ENCODE results near the gene API5.
A peak's percentile ranks its signal among the peaks of the same experiment; 100 is the strongest.

Gene API5

GRCh38 chr11:43311791-43312607 lies at the start of gene API5:
API5 (plus strand) TSS chr11:43311996; CDS start chr11:43312128, 132 bp downstream.
- H3K9me3 Mint-ChIP-seq: no peaks in the 10 kb centered on the region
- H3K36me3 Mint-ChIP-seq (ENCODE audit: low read depth): peaks cover 8% of the 10 kb centered on the region
- no peaks in the 10 kb centered on the region for H3K27me3 Mint-ChIP-seq (ENCODE audit: low read depth, poor library complexity)
- H3K4me3 Mint-ChIP-seq: peak within 1 kb of the TSS; percentile 96
- peak; percentile 88 for DNase-seq
- peaks cover 32% of the 10 kb centered on the region for H3K4me1 Mint-ChIP-seq
- peak; percentile 59 for TF ChIP-seq CTCF (IDR thresholded peaks at IDR 0.05)
- H3K27ac Mint-ChIP-seq: peak within 1 kb of the TSS; percentile 99

DNA sequence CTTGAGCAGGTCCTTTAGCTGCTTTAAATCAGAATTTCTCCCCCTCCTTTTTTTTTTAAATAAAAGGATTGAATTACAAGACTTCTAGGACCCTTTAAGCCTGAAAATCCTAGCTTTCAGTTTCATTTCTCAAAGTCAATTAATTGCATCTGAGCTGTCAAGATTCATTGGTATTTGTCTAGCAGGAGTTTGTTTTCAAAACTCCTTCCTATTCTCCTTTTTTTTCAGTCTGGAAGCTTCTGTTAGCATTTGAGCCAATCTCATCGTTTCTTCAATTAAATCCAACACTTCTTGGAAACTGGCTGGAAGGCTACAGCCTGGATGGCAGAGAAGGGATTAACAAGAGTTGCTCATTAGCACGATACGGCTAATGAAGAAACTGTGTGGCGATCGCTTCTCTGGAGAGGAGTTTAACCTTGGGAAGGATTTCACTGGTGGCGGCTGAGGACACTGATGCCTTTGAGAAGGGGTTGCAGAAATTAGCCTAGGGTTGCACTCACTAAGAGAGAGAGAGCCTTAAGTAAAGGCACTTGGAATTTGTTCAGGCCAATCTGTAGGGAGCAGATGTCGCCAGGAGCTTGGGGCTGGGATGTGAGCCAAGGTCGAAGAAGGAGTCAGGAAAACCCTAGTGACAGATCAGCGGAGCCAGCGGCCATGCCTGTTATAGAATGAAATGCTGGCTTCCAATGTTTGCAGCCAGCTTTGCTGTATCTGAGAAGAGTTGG lies 43.8 kb upstream of the API5 start:
- Mint-ChIP-seq H3K4me3 (no peak overlapping the region), H3K9me3 (no peaks in the 10 kb centered on the region), H3K27ac (no peak overlapping the region), H3K4me1 (peaks cover 26% of the 10 kb centered on the region), H3K27me3 (ENCODE audit: low read depth, poor library complexity) (peaks cover 12% of the 10 kb centered on the region), H3K36me3 (ENCODE audit: low read depth) (no peaks in the 10 kb centered on the region)
- TF ChIP-seq CTCF (IDR thresholded peaks at IDR 0.05): no peak
- DNase-seq: no peak

DNA sequence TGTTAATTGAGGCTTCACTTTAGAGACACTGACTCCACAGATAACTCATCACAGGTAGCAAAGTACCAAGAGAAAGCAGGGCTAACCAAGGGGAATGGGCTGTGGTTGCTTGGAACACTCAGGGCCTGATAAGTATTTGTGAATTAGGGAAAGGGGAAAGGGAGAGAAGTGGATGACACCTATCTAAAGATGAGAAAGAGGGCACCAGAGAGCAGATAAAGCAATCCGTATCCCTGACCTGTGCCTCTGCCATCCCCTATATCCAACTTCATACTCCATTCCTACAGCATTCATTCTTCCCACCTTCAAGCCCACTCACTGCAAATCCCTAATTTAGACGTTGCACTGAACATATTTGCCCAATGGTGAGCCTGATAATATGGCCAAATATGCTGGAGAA lies 43.0 kb upstream of the API5 start:
- no peaks in the 10 kb centered on the region for H3K36me3 Mint-ChIP-seq (ENCODE audit: low read depth)
- H3K9me3 Mint-ChIP-seq: peaks cover 5% of the 10 kb centered on the region
- H3K4me3 Mint-ChIP-seq: no peak overlapping the region
- no peak for DNase-seq
- H3K4me1 Mint-ChIP-seq: peaks cover 26% of the 10 kb centered on the region
- H3K27me3 Mint-ChIP-seq (ENCODE audit: low read depth, poor library complexity): peaks cover 12% of the 10 kb centered on the region
- no peak overlapping the region for H3K27ac Mint-ChIP-seq
- TF ChIP-seq CTCF (IDR thresholded peaks at IDR 0.05): no peak

DNA sequence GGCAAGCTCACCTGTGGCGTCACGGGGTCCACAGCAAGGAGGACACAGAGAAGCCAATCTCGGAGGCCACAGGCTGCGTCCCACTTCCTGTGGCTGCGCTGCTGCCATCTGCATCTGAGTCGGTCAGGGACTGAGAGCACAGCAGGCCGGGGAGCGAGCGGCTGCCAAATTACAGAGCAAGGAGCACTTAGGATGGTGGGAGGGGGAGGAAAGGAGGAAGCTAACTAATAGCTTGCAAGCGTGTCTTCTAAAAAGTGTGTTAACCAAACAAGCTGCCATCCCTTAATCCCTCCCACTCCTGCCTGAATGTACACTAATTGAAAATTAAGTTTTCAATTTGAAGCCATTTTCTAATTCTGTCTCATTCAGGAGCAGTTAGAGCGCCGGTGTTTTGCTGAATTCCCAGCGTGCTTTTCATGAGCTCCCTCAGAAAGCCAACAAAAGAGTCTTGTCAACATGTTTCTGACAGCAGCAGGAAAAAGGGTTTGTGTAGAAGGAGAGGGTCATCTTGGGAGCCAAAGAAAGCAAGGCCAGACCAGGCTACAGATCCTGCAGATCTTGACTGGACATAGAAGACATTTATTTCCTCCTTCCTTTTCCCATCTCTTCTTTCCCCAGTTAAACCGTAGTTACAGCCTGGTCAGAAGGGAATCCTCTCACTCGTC lies 42.4 kb upstream of the API5 start:
- peaks cover 15% of the 10 kb centered on the region for H3K27me3 Mint-ChIP-seq (ENCODE audit: low read depth, poor library complexity)
- H3K4me1 Mint-ChIP-seq: peaks cover 21% of the 10 kb centered on the region
- no peak for TF ChIP-seq CTCF (IDR thresholded peaks at IDR 0.05)
- no peaks in the 10 kb centered on the region for H3K36me3 Mint-ChIP-seq (ENCODE audit: low read depth)
- peak; percentile 30 for DNase-seq
- H3K27ac Mint-ChIP-seq: peak overlapping the region; percentile 34
- H3K9me3 Mint-ChIP-seq: peaks cover 11% of the 10 kb centered on the region
- peak overlapping the region; percentile 37 for H3K4me3 Mint-ChIP-seq

GRCh38 chr11:43270468-43270867 lies 41.3 kb upstream of the API5 start:
- Mint-ChIP-seq H3K36me3 (ENCODE audit: low read depth) (no peaks in the 10 kb centered on the region), H3K27me3 (ENCODE audit: low read depth, poor library complexity) (peaks cover 15% of the 10 kb centered on the region), H3K9me3 (peaks cover 11% of the 10 kb centered on the region), H3K27ac (no peak overlapping the region), H3K4me1 (peaks cover 21% of the 10 kb centered on the region), H3K4me3 (no peak overlapping the region)
- no peak for TF ChIP-seq CTCF (IDR thresholded peaks at IDR 0.05)
- DNase-seq: no peak

Measured in nephron progenitor cell (in vitro differentiated cells).